T-helper 1 cell treated with Interleukin-12 subunit alpha and Interleukin-12 subunit beta and Interleukin-4 antibody, amounts not matched to agents 30 μg/mL and 1 μg/mL, for 36 hours (primary cell): Measurements from ENCODE around the gene HMX1.

Experiments
- H3K27ac Mint-ChIP-seq: one replicate; pipeline ENCODE4 v1.8.0; 2021; ENCODE audit warnings: mild to moderate bottlenecking, mixed read lengths
- H3K27me3 Mint-ChIP-seq: one replicate; pipeline ENCODE4 v1.8.0; 2021; ENCODE audit warnings: low read depth, mixed read lengths
- H3K36me3 Mint-ChIP-seq: one replicate; pipeline ENCODE4 v1.8.0; 2021; ENCODE audit warnings: low read depth, mixed read lengths
- H3K4me1 Mint-ChIP-seq: one replicate; pipeline ENCODE4 v1.8.0; 2021; ENCODE audit warnings: low read depth, mixed read lengths
- H3K4me3 Mint-ChIP-seq: one replicate; pipeline ENCODE4 v1.8.0; 2021; ENCODE audit warnings: mild to moderate bottlenecking, moderate library complexity, mixed read lengths
- H3K9me3 Mint-ChIP-seq: one replicate; pipeline ENCODE4 v1.8.0; 2021; ENCODE audit warnings: mixed read lengths

HMX1 gene

DNA sequence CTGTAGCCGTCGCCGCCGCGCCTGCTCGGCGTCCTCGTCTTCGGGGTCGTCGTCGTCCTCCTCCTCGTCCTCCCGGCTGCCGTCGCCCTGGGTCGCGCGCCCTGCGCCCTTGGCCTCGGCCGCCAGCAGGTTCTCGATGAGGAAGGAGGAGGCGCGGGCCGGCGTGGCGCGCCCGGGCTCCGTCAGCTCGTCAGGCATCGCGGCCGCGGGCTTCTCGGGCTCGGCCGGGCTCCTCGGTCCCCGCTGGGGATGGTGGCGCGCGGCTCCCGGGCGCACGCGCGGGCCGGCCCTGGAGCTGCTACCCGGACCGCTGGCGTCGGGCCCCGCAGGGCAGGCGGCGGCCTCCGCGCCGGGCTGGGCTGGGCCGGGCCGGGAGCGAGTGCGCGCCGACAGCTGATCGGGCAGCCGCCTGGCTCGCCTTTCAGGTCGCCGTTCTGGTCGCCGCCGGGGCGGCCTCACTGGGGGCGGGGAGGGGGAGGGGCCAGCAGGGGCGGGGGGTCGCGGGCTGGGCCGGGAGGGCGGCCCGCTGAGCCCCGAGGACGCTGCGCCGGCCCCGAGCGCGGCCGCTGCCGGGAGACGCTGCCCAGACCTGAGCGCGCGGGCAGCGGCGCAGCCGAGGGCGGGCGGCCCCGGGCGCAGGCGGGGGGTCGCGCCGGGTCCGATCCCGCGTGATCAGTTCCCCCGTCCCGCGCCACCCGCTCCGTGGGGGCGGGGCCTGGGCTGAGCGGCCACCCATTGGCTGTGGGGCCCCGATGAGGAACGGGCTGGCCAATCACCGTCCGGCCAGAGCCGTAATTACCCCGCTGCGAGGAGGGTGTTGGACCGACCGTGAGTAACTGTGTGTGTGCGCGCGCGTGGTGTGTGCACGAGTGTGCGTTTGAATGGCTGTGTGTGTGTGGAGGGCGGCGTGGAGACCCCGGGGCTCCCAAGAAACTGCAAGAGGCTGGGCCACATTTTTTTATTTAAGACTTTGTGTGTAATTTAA lies at the start of gene HMX1:
HMX1 (minus strand) TSS at position 423 of the 985 bp plus-strand sequence; CDS start at position 198, 225 bp downstream.
- Mint-ChIP-seq H3K4me3 (no peak within 1 kb of the TSS), H3K4me1 (no peaks in the 10 kb centered on the region), H3K9me3 (peaks cover 8% of the 10 kb centered on the region), H3K36me3 (no peaks in the 10 kb centered on the region), H3K27ac (no peak within 1 kb of the TSS), H3K27me3 (peaks cover 71% of the 10 kb centered on the region)

DNA sequence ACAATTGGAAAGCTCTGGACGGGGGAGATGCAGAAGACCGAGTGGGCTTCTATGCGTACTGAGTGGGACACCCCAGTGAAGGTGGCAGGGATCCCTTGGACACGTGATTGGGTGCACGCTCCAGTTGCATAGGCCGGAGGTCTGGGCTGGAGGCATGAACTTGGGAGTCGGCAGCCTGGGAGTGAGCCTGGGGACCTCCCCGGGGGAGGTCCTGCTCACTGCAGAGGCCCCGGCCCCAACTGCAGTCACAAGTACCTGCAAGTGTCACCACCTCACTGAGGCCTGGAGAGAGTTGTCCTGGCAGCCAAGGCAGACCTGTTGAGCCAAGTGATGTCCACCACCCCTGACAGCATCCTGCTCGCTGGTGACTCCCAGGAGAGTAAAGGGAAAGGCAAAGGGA lies 49.3 kb upstream of the HMX1 start:
- H3K4me1 Mint-ChIP-seq = no peaks in the 10 kb centered on the region
- H3K9me3 Mint-ChIP-seq = peaks cover 9% of the 10 kb centered on the region
- H3K36me3 Mint-ChIP-seq = no peaks in the 10 kb centered on the region
- peaks cover 5% of the 10 kb centered on the region for H3K27me3 Mint-ChIP-seq
- H3K4me3 Mint-ChIP-seq = no peak overlapping the region
- no peak overlapping the region for H3K27ac Mint-ChIP-seq

DNA sequence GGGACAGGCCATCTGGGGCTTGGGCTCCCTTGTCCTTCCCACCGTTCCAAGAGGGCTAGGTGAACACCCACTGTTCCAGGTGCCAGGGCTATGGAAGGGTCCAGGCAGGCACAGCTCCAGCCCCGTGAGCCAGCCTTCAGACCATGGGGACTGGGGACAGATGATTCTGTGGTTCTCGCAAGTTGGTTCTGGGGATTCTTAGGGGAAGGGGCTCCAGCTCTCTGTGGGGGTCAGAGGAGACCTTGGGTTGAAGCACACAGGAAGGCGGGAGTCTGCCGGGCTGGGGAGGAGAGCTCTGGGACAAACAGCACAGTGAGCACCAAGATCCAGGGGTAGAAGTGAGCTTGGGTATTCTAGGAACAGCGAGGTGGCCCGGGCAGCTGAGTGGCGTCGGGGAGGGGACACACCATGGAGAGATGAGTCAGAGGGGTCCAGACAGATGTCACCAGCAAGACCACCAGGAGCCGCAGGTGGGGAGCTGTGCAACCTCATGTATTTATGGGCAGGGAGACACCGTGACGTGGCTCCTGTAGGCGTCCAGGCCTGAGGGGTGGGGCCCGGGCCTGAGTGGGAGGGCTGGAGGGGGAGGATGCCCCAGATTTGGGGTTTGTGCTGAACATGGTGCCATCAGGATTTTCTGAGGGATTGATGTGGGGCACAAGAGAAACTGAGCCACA lies 48.8 kb upstream of the HMX1 start:
- Mint-ChIP-seq H3K27me3 (peaks cover 5% of the 10 kb centered on the region), H3K9me3 (peaks cover 9% of the 10 kb centered on the region), H3K36me3 (no peaks in the 10 kb centered on the region), H3K27ac (no peak overlapping the region), H3K4me1 (no peaks in the 10 kb centered on the region), H3K4me3 (no peak overlapping the region)

DNA sequence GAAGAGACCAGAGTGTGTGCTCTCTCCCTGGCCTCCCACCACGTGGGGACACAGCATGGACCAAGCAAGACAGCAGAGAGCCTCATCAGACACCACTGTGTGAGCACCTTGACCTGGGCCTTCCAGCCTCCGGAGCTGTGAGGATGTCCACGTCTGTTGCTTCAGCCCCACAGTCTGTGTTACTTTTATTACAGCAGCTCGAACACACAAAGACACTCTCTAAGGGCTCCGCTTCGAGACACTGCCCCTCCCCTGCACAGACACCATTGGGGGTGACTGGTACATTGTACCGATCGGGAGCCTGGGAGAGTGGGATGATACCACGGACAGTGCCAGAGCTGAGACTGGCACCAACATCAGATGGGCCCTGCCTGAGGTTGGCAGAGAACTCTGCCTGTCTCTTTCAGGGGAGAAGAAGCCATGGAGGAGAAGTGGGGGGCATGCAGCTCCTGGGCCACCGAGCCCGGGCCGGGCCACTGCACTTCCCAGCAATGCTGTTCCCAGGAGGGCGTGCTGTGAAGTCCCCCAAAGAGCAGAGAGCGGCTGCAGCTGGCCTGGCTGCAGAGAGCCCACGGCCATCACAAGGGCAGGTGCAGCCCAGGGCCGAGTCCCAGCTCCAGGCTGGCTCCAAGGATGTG lies 48.1 kb upstream of the HMX1 start:
- Mint-ChIP-seq H3K4me1 (no peaks in the 10 kb centered on the region), H3K9me3 (peaks cover 9% of the 10 kb centered on the region), H3K27ac (no peak overlapping the region), H3K4me3 (no peak overlapping the region), H3K27me3 (peaks cover 5% of the 10 kb centered on the region), H3K36me3 (no peaks in the 10 kb centered on the region)

DNA sequence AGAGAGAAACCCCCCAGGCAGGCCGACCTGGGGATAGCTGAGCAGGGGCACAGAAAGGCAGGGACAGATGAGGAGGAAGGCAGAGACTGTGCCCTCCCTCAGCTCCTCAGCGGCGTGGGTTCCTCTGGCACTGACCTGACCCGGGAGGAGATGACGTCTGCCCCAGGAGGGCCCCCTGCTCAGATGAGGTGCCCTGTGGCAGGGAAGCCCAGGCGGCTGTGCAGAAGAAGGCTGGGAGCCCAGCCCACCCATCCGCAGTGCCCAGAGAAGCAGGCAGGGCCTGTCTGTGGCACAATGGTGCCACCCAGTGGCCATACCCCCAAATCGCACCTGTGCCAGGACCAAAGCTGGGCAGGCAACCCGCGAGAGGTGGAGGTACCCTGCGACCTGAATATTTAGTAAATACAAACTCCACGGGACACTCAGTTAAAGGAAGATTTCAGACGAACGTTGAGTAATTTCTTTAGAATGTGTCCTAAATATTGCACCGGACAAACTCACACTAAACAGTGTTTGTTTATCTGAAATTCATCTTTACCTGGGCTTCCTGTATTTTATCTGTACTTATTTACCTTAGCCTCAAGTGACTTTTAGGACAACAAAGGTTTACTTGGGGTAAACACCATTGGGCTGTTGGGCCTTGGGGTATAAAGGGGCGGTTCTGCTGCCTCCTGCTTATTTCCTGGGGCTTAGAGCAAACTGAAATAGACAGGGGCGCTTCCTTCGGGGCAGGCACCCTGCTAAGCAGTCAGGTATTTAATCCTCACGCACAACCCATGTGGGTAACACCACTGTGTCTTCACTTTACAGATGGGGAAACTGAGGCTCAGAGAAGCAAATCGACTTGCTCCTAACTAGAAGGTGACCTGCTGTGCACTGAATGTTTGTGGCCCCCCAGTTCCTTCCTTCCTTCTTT lies 46.5 kb upstream of the HMX1 start:
- H3K36me3 Mint-ChIP-seq = no peaks in the 10 kb centered on the region
- H3K27me3 Mint-ChIP-seq = peaks cover 5% of the 10 kb centered on the region
- no peak overlapping the region for H3K27ac Mint-ChIP-seq
- H3K9me3 Mint-ChIP-seq = peaks cover 3% of the 10 kb centered on the region
- no peaks in the 10 kb centered on the region for H3K4me1 Mint-ChIP-seq
- H3K4me3 Mint-ChIP-seq = no peak overlapping the region

DNA sequence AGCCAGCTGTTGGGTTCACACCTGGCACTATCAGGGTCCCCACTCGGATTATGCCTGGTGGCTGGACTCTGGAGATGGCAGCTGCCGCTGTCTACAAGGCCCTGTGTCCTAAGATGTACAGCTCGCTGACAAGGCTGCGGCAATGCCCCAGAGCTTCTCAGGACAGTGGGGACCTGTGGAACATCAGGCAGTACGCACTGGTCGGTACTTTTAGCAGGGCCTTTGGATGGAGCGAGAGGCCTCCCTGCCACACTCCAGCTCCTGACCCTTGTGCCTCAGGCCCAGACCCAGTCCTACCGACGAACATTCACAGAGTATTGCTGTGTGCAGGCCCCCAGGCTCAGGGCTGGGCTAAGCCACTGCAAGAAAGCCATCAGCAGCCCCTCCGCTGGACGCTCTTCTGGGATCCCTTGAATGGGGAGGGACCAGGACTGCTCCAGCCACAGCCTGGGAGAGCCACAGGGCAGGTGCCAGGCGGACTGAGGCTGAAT lies 45.7 kb upstream of the HMX1 start:
- Mint-ChIP-seq H3K4me1 (no peaks in the 10 kb centered on the region), H3K27ac (no peak overlapping the region), H3K4me3 (no peak overlapping the region), H3K36me3 (no peaks in the 10 kb centered on the region), H3K27me3 (peaks cover 5% of the 10 kb centered on the region), H3K9me3 (no peaks in the 10 kb centered on the region)

DNA sequence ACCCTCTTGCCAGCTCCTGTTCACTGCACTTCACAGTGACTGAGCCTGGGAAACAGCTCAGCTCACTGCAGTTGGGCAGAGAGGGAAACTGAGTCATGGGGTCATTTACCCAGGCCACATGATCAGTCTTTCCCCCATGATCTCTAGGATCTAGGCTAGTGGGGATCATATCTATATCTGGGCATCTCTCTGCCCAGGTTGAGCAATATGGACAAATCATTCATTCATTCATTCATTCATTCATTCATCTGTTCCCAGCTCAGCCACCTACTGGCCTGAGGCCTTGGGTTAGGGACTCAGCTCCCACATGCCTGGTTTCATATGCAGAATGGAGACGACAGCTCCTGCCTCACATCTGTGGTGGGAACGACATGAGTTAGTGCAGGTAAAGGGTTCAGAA lies 45.3 kb upstream of the HMX1 start:
- H3K9me3 Mint-ChIP-seq = no peaks in the 10 kb centered on the region
- H3K27me3 Mint-ChIP-seq = peaks cover 5% of the 10 kb centered on the region
- no peaks in the 10 kb centered on the region for H3K4me1 Mint-ChIP-seq
- H3K4me3 Mint-ChIP-seq = no peak overlapping the region
- no peak overlapping the region for H3K27ac Mint-ChIP-seq
- no peaks in the 10 kb centered on the region for H3K36me3 Mint-ChIP-seq

DNA sequence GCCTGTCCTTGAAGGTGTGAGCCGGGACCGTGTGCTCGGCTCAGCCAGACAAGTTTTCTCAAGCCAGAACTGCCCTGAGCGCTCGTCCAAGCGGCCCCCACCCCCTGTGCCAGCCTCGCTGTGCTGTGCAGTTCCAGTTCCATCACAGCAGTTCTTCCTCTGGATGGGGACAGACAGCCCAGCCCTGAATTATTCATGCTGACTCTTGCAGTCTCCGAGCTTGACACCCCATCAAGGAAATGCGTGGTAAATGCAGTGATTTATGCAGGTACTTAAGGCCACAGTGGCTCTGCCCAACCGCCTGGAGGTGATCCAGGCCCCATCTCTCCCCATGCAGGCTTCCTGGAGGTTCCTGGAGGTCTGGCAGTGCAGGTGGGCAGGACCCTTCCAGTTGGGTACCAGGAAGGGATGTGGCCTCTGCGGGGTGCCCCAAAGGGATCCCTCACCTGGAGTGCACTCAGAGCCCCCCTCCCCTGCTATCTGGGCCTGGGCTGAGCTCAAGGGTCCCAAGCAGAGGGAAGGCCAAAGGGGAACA lies 44.8 kb upstream of the HMX1 start:
- peaks cover 5% of the 10 kb centered on the region for H3K27me3 Mint-ChIP-seq
- no peaks in the 10 kb centered on the region for H3K36me3 Mint-ChIP-seq
- no peak overlapping the region for H3K27ac Mint-ChIP-seq
- no peaks in the 10 kb centered on the region for H3K9me3 Mint-ChIP-seq
- no peaks in the 10 kb centered on the region for H3K4me1 Mint-ChIP-seq
- no peak overlapping the region for H3K4me3 Mint-ChIP-seq

DNA sequence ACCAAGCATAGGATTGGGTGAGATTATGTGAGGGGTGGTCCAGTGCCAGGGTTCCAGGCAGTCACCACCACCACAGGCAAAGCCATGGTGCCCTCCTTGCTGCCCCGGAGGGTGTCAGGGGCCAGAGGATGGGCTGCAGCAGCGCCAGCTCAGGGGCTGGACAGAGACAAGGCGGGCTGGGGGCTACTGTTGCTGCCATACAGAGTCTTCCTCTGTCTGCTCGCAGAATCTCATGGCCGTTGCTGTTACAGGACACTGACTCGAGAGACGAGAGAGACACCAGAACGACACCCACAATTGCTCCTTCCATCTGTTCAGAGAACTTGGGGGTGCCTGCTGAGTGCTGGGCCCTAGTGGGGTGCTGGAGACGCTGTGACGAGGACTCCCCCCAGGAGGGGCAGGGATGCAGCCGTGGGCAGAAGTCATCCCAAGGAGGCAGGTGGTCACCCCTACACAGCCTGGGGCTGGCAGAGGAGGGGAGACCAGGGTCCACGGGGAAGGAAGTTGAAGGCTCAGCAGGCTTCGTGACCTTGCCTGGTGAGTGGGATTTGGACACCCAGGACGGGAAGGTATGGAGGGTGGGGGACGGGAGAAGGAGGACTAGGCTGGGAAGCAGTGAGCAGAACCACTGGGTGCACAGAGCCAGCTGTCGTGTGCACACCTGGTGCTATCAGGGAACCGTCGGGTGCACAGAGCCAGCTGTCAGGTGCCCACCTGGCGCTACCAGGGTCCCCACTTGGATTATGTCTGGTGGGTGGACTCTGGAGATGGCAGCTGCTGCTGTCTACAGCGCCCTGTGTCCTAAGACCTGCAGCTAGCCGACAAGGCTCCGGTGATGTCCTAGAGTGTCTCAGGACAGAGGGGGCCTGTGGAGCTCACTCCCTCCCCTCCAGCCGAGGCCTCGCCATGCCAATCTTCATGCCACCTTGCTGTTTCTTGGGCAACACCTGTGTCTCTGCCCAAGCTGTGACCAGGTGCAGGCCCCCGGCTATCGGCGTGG lies 43.9 kb upstream of the HMX1 start:
- Mint-ChIP-seq H3K9me3 (no peaks in the 10 kb centered on the region), H3K4me1 (no peaks in the 10 kb centered on the region), H3K4me3 (no peak overlapping the region), H3K36me3 (no peaks in the 10 kb centered on the region), H3K27me3 (peaks cover 5% of the 10 kb centered on the region), H3K27ac (no peak overlapping the region)

DNA sequence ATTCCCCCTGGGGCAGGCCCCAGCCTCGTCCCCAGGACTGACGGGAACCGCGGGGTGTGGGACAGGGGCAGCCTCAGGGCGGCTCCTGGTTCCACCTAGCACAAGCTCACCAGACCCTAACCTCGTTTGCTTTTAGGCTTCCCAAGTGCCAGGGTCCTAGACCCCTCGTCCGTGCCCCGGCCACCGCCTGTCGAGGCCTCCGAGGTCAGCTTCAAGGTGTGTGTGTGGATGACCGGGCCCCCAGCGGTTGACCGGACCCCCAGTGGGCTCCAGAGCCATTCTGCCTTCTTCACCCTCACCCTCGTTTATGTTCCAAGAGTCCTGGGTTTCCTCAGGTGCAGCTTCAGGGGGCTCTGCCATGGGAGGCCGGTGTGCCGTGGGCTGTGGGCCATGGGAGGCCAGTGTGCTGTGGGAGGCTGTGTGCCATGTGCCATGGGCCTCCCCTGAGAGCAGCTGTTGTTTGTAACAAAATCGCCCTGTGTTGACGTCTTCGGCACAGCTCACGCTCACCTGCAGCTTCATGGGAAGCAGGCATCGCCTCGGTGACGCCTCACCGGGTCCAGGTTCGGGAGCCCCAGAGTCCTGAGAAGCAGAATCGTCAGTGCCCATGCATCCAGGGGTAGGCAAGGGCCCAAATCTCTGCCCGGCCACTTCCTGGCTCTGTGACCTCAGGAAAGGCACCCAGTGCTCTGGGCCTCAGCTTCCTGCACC lies 43.0 kb upstream of the HMX1 start:
- no peaks in the 10 kb centered on the region for H3K9me3 Mint-ChIP-seq
- H3K36me3 Mint-ChIP-seq = no peaks in the 10 kb centered on the region
- no peak overlapping the region for H3K4me3 Mint-ChIP-seq
- no peak overlapping the region for H3K27ac Mint-ChIP-seq
- H3K4me1 Mint-ChIP-seq = no peaks in the 10 kb centered on the region
- peaks cover 5% of the 10 kb centered on the region for H3K27me3 Mint-ChIP-seq

DNA sequence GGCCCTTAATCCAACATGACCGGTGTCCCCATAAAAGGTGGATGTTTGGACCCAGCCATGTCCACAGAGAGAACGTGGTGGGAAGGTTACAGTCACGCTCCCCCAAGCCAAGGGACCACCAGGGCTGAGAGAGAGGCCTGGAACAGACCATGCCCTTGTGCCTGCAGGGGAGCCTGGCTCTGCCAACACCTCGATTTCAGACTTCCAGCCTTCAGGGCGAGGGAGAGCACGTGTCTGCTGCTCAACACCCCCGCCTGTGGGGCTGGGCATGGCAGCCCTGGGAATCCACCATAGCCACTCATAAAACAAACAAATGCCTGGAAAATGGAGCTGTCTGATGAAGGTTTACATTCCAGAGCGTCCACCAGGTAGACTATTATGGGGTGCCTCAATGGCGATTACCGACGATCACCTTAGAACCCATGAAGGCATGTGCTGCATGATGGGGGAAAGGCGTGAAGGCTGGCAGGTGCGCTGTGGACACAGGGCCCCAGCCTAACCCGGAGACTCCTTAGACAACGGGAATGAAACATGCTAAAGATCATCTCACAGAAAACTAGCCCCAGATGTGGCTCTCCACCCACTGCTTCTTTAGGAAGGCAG lies 42.3 kb upstream of the HMX1 start:
- no peak overlapping the region for H3K27ac Mint-ChIP-seq
- peaks cover 2% of the 10 kb centered on the region for H3K27me3 Mint-ChIP-seq
- H3K4me1 Mint-ChIP-seq = no peaks in the 10 kb centered on the region
- no peaks in the 10 kb centered on the region for H3K36me3 Mint-ChIP-seq
- no peak overlapping the region for H3K4me3 Mint-ChIP-seq
- H3K9me3 Mint-ChIP-seq = no peaks in the 10 kb centered on the region
